ENCODE data around the gene PARD3.

DNA sequence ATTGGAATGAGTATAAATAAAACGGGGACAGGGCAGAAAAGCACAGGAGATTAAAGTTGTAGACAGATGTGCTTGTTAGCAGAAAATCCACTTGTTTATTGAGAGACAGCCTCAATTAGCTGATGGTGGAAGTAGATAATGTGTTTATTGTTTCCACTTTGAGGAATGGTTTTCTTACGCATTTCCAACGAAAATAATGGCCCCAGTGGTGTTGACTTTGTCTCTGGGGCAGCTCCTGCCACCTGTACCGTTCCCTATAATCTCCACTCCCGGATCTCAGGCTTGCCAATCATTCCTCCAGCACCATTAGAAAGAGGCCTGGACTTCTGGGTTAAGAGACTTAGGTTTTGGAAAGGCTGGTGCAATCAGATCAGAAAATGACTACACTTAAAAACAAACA is 638.7 kb downstream of the PARD3 start:
- TF ChIP-seq, protein P1, sequence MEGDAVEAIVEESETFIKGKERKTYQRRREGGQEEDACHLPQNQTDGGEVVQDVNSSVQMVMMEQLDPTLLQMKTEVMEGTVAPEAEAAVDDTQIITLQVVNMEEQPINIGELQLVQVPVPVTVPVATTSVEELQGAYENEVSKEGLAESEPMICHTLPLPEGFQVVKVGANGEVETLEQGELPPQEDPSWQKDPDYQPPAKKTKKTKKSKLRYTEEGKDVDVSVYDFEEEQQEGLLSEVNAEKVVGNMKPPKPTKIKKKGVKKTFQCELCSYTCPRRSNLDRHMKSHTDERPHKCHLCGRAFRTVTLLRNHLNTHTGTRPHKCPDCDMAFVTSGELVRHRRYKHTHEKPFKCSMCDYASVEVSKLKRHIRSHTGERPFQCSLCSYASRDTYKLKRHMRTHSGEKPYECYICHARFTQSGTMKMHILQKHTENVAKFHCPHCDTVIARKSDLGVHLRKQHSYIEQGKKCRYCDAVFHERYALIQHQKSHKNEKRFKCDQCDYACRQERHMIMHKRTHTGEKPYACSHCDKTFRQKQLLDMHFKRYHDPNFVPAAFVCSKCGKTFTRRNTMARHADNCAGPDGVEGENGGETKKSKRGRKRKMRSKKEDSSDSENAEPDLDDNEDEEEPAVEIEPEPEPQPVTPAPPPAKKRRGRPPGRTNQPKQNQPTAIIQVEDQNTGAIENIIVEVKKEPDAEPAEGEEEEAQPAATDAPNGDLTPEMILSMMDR (IDR thresholded peaks at IDR 0.05; ENCODE audit: poor library complexity) = no peak
- TF ChIP-seq EZH2phosphoT487 (IDR thresholded peaks at IDR 0.05; ENCODE audit: low read depth, severe bottlenecking, unreplicated experiment) (no peak), EZH2 (IDR thresholded peaks at IDR 0.05; ENCODE audit: borderline replicate concordance) (no peak)
